ENCODE data around the gene KCNK4. TPM values are rescaled to one million over a fixed set of nuclear protein-coding genes. Genes with fewer than 3 reads are reported as not detected.

KCNK4 gene
- total and polyA plus RNA-seq, 2 of the 13 experiments (the other 11 are each of a cell fraction or from before 2014, with no cell fraction given), result not detected

DNA sequence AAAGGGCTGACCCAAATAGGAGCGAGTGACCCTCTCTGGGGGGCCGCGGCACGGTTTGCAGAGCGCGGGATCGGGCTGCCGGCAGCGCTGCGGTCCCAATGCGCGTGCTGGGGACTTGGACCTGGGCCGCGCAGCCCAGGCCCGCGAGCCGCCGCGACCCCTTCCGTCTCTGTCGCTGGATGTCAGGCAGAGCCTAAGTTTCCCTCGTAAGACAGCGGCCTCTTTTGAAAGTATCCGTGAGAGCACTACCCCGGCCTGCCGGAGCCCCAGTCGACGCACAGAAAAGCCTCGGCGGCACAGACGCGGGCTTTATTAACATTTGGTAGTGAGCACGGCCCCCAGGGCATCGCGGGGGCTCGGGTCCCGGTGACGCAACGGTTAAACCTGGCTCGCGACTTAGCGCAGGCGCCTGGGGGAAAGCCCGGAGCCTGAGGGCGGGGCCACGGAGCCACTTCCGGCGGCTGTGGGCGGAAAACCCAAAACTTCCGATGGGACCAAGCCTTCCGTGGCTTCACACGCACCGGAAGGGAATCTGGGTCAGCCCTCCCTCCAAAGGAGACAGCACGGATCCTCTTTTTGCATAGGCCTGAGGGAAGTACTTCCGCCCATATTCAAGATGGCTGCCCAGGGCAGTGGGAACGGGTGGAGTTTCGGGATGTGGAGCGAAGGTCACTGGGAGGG, 21.4 kb upstream of the KCNK4 start (continued):
- no peak for TF ChIP-seq RBM22 (optimal IDR thresholded peaks at IDR 0.05; ENCODE audit: low read length)
- TF ChIP-seq, protein P1, sequence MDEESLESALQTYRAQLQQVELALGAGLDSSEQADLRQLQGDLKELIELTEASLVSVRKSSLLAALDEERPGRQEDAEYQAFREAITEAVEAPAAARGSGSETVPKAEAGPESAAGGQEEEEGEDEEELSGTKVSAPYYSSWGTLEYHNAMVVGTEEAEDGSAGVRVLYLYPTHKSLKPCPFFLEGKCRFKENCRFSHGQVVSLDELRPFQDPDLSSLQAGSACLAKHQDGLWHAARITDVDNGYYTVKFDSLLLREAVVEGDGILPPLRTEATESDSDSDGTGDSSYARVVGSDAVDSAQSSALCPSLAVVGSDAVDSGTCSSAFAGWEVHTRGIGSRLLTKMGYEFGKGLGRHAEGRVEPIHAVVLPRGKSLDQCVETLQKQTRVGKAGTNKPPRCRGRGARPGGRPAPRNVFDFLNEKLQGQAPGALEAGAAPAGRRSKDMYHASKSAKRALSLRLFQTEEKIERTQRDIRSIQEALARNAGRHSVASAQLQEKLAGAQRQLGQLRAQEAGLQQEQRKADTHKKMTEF (CRISPR knock-in tag; IDR thresholded peaks at IDR 0.05), result peak; percentile 57
- TF ChIP-seq, protein P2, sequence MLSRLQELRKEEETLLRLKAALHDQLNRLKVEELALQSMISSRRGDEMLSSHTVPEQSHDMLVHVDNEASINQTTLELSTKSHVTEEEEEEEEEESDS (CRISPR knock-in tag; IDR thresholded peaks at IDR 0.05; ENCODE audit: borderline replicate concordance), result peak; percentile 26; the same call in 1 of the 2 replicates
- no peak for TF ChIP-seq ZBTB26 (CRISPR knock-in tag; IDR thresholded peaks at IDR 0.05; ENCODE audit: borderline replicate concordance)
- TF ChIP-seq ERF (CRISPR knock-in tag; IDR thresholded peaks at IDR 0.05), result peak; percentile 70; the same call in 1 of the 2 replicates
- TF ChIP-seq ZNF333 (CRISPR knock-in tag; IDR thresholded peaks at IDR 0.05; ENCODE audit: borderline replicate concordance), result no peak
- peak; percentile 7; the same call in 1 of the 2 replicates for TF ChIP-seq ZNF768 (CRISPR knock-in tag; IDR thresholded peaks at IDR 0.05)
- TF ChIP-seq SETDB1 (CRISPR knock-in tag; IDR thresholded peaks at IDR 0.05; ENCODE audit: borderline replicate concordance), result no peak
- peak; percentile 40; the same call in 1 of the 2 replicates for TF ChIP-seq SOX5 (CRISPR knock-in tag; IDR thresholded peaks at IDR 0.05; ENCODE audit: borderline replicate concordance)
- no peak for TF ChIP-seq CENPT (CRISPR knock-in tag; IDR thresholded peaks at IDR 0.05; ENCODE audit: low read depth)
- TF ChIP-seq ZNF670 (CRISPR knock-in tag; IDR thresholded peaks at IDR 0.05; ENCODE audit: borderline replicate concordance), result peak; percentile 71; the same call in 1 of the 2 replicates
- no peak for TF ChIP-seq ZBTB10 (CRISPR knock-in tag; IDR thresholded peaks at IDR 0.05; ENCODE audit: borderline replicate concordance)
- TF ChIP-seq, protein P3, sequence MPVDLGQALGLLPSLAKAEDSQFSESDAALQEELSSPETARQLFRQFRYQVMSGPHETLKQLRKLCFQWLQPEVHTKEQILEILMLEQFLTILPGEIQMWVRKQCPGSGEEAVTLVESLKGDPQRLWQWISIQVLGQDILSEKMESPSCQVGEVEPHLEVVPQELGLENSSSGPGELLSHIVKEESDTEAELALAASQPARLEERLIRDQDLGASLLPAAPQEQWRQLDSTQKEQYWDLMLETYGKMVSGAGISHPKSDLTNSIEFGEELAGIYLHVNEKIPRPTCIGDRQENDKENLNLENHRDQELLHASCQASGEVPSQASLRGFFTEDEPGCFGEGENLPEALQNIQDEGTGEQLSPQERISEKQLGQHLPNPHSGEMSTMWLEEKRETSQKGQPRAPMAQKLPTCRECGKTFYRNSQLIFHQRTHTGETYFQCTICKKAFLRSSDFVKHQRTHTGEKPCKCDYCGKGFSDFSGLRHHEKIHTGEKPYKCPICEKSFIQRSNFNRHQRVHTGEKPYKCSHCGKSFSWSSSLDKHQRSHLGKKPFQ (CRISPR knock-in tag; IDR thresholded peaks at IDR 0.05; ENCODE audit: insufficient replicate concordance), result peak; percentile 10
- TF ChIP-seq ZNF710 (CRISPR knock-in tag; IDR thresholded peaks at IDR 0.05; ENCODE audit: borderline replicate concordance), result no peak
- TF ChIP-seq MBD4 (IDR thresholded peaks at IDR 0.05; ENCODE audit: borderline replicate concordance, low read length), result no peak
- TF ChIP-seq, protein P4, sequence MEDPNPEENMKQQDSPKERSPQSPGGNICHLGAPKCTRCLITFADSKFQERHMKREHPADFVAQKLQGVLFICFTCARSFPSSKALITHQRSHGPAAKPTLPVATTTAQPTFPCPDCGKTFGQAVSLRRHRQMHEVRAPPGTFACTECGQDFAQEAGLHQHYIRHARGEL (CRISPR knock-in tag; IDR thresholded peaks at IDR 0.05), result no peak
- no peak for TF ChIP-seq SRSF4 (IDR thresholded peaks at IDR 0.05; ENCODE audit: low read depth, low read length, poor library complexity, severe bottlenecking)
- no peak for TF ChIP-seq WIZ (CRISPR knock-in tag; IDR thresholded peaks at IDR 0.05)
- TF ChIP-seq GFI1 (CRISPR knock-in tag; IDR thresholded peaks at IDR 0.05; ENCODE audit: borderline replicate concordance), result no peak; the same call in 1 of the 2 replicates

Data from HepG2 (cell line).